Endothelial cell (in vitro differentiated cells): Measurements from ENCODE around the gene APPL2. TPM values are rescaled to one million over a fixed set of nuclear protein-coding genes. Genes with fewer than 3 reads are reported as not detected.

ENCODE experiments used
- DNase-seq: peaks from one replicate; pipeline ENCODE4 v3.0.0; 2021; ENCODE audit warnings: low spot score
- H3K27ac Mint-ChIP-seq: one replicate; pipeline ENCODE4 v1.8.0; 2021; ENCODE audit warnings: mixed read lengths, inconsistent platforms; ENCODE audit not compliant: unreplicated experiment
- H3K27me3 Mint-ChIP-seq: one replicate; pipeline ENCODE4 v1.8.0; 2021; ENCODE audit warnings: mild to moderate bottlenecking, moderate library complexity, mixed read lengths, inconsistent platforms; ENCODE audit not compliant: unreplicated experiment
- H3K36me3 Mint-ChIP-seq: one replicate; pipeline ENCODE4 v1.8.0; 2021; ENCODE audit warnings: mild to moderate bottlenecking, low read depth, mixed read lengths, inconsistent platforms; ENCODE audit not compliant: unreplicated experiment
- H3K4me1 Mint-ChIP-seq: one replicate; pipeline ENCODE4 v1.8.0; 2021; ENCODE audit warnings: mild to moderate bottlenecking, mixed read lengths, inconsistent platforms; ENCODE audit not compliant: unreplicated experiment
- H3K4me3 Mint-ChIP-seq: one replicate; pipeline ENCODE4 v1.8.0; 2021; ENCODE audit warnings: mild to moderate bottlenecking, mixed read lengths, inconsistent platforms; ENCODE audit not compliant: unreplicated experiment
- H3K9me3 Mint-ChIP-seq: one replicate; pipeline ENCODE4 v1.8.0; 2021; ENCODE audit warnings: mixed read lengths, inconsistent platforms; ENCODE audit not compliant: unreplicated experiment
- total RNA-seq: library from RNA; stranded (reverse); fragmentation: NEBNext Ultra II Directional; extraction: Animal tissue kit (Norgen Biotek cat#: 25700); gene quantifications from one replicate; pipeline ENCODE4 v1.2.1, GENCODE V29; 2021; ENCODE audit not compliant: unreplicated experiment
- TF ChIP-seq, protein P1 (sequence below): fragments of 200-600 bp; sonication (generic); IDR thresholded peaks from one replicate; pipeline ENCODE4 v1.5.0; 2021; ENCODE audit warnings: antibody characterized with exemption; ENCODE audit not compliant: unreplicated experiment

APPL2 gene
- total RNA-seq, 1 donor from 2014 or later: 44.7 TPM

DNA sequence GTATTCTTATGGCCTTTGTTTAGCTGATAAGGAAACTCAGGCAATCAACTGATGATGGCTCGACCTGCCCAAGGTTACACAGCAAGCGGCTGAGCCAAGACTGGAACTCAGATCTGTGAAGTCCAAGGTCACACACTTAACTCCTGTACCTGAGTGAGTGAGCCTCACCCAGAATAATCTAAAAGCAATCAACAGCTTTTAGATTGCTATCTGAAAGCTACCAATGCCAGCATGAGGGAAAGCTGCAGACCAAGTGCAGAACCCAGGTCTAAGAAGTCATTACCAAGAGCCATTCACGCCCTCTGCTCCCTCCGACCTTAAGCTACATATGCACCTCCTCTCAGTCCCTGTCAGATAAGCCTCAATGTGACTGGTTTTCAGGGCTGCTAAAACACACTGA lies 12.1 kb downstream of the APPL2 start:
- H3K27me3 Mint-ChIP-seq: peaks cover 9% of the 10 kb centered on the region
- DNase-seq: no peak
- H3K4me3 Mint-ChIP-seq: no peak overlapping the region
- TF ChIP-seq, protein P1, sequence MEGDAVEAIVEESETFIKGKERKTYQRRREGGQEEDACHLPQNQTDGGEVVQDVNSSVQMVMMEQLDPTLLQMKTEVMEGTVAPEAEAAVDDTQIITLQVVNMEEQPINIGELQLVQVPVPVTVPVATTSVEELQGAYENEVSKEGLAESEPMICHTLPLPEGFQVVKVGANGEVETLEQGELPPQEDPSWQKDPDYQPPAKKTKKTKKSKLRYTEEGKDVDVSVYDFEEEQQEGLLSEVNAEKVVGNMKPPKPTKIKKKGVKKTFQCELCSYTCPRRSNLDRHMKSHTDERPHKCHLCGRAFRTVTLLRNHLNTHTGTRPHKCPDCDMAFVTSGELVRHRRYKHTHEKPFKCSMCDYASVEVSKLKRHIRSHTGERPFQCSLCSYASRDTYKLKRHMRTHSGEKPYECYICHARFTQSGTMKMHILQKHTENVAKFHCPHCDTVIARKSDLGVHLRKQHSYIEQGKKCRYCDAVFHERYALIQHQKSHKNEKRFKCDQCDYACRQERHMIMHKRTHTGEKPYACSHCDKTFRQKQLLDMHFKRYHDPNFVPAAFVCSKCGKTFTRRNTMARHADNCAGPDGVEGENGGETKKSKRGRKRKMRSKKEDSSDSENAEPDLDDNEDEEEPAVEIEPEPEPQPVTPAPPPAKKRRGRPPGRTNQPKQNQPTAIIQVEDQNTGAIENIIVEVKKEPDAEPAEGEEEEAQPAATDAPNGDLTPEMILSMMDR: no peak
- H3K4me1 Mint-ChIP-seq: peaks cover 59% of the 10 kb centered on the region
- no peaks in the 10 kb centered on the region for H3K9me3 Mint-ChIP-seq
- H3K27ac Mint-ChIP-seq: no peak overlapping the region
- H3K36me3 Mint-ChIP-seq: peaks cover 46% of the 10 kb centered on the region

DNA sequence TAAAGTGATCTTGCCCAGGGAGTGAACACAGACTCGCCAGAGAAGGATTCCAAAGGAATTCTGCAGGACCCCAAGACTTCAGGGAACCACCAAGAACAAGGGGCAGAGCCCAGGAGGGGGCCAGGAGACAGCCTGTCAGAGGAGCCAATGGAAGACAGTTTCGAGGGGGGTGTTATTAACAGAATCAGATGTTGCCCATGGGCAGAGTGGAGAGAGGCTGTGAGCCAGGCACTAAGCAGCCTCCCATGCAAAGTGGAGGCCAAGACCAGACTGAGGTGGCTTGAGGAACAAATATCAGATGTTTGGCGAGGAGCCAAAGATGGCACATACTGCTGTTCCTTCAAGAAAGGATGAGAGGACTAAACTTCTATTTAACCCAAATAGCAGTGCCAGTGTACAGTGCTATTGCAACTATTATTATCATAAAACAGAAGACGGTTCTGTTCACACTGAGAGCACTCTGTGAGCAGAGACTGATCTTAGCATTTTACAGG lies 12.6 kb downstream of the APPL2 start:
- Mint-ChIP-seq H3K4me1 (peaks cover 61% of the 10 kb centered on the region), H3K9me3 (no peaks in the 10 kb centered on the region), H3K4me3 (peak overlapping the region; percentile 28), H3K27me3 (peaks cover 9% of the 10 kb centered on the region), H3K27ac (peak overlapping the region; percentile 49), H3K36me3 (peaks cover 43% of the 10 kb centered on the region)
- TF ChIP-seq, protein P1: no peak
- DNase-seq: no peak

DNA sequence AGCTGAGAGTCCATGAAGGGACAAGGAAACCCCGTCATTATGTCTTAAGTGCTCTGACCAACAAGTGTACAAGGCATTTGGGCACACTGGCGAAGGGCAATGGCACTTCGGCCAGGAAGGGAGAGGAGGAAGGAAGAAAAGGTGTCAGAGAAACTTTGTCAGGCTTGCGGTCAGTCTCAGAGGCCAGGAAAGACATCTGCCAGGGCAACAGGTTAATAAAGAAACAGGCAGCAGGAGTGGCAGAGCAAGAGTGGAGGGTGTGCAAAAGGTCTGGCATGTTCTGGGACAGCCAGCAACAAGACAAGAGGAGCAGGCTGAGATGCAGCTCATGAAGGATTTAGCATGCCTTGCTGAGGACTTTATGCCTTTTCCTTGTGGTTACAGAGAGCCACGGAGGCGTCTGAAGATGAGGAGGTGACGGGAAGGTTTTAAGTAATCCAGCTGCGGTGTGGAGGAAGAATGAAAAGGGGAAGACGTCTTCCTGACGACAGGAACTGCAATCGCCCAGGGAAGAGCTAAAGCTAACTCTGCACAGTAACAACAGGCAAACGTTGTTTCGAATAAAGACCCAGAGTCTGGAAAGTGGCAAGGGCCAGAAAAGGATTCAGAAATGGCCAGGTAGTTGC lies 13.1 kb downstream of the APPL2 start:
- H3K4me3 Mint-ChIP-seq: peak overlapping the region; percentile 26
- no peak for DNase-seq
- H3K27me3 Mint-ChIP-seq: peaks cover 9% of the 10 kb centered on the region
- peaks cover 61% of the 10 kb centered on the region for H3K4me1 Mint-ChIP-seq
- peaks cover 39% of the 10 kb centered on the region for H3K36me3 Mint-ChIP-seq
- no peaks in the 10 kb centered on the region for H3K9me3 Mint-ChIP-seq
- H3K27ac Mint-ChIP-seq: peak overlapping the region; percentile 49
- TF ChIP-seq, protein P1: no peak

DNA sequence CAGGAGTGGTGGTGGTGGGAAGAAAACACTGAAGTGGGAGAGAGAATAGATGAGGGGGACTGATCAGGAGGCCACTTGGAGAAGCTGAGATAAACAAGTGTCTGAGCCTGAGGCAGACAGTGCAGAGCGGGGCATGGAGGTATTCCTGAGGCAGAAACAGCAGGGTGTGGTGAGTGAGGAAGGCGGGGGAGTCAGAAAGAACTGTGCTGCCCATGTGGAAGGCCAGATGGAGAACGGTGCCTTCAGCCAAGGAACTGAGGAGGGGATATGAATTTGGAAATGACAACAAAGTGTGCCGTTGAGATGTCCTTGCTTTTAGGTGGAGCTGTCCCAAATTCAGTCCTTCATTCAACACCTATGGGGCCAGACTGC lies 13.7 kb downstream of the APPL2 start:
- TF ChIP-seq, protein P1: no peak
- peak overlapping the region; percentile 45 for H3K4me3 Mint-ChIP-seq

DNA sequence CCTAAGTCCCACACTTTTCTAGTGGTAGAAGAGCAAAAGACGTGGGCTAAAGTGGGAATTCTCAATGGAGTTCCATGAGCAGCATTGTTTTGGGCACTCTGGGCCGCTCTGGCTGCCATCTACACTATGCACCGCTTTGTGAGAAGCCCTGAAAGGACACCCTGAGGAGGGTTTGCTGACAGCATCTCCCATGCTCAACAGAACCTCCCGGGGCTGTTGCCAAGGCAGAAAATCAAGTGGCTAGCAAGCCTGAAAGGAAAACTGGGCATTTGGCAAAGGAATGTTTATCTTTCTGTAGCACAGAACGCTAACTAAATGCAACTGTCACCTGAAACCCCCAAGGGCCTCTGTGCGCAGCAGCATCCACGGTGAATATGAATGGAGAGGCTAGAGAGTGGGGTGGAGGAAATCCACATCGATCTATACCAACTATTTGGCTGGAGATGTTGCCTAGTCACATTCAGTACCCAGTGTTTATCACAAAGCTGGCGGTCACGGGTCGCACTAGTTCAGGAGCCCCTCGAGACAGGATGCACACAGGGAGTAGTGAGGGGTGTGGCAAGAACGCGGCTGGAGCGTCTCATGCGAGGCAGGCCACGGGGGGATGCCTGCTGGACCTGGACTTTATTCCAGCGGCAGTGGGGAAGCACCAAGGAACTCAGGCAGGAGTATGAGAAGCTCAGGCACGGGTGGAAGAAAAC lies 14.2 kb downstream of the APPL2 start:
- Mint-ChIP-seq H3K27me3 (peaks cover 11% of the 10 kb centered on the region), H3K36me3 (peaks cover 32% of the 10 kb centered on the region)

More for the DNA sequence above, 13.7 kb downstream of the APPL2 start:
- Mint-ChIP-seq H3K9me3 (no peaks in the 10 kb centered on the region), H3K27ac (no peak overlapping the region), H3K36me3 (peaks cover 33% of the 10 kb centered on the region), H3K27me3 (peaks cover 9% of the 10 kb centered on the region), H3K4me1 (peaks cover 61% of the 10 kb centered on the region)
- no peak for DNase-seq

More for the DNA sequence above, 14.2 kb downstream of the APPL2 start:
- TF ChIP-seq, protein P1: no peak
- DNase-seq: no peak
- Mint-ChIP-seq H3K9me3 (no peaks in the 10 kb centered on the region), H3K4me3 (peak overlapping the region; percentile 45), H3K4me1 (peaks cover 61% of the 10 kb centered on the region), H3K27ac (no peak overlapping the region)
